ENCODE measurements around the gene GLO1. TPM values are rescaled to one million over a fixed set of nuclear protein-coding genes. Genes with fewer than 3 reads are reported as not detected.

The GLO1 gene
- polyA plus RNA-seq, 3 donors: 11.4 to 68.6 (median 62.6) TPM

GRCh38 chr6:38715016-38715689 is 12.2 kb upstream of the GLO1 start, which contains the start of gene DNAH8:
DNAH8 (plus strand) TSS chr6:38715311; CDS start chr6:38722810, 7,499 bp downstream.
- Histone ChIP-seq H3K4me2 (replicated peaks; ENCODE audit: extremely low read depth, low read length, poor library complexity, severe bottlenecking) (peak within 1 kb of the TSS; percentile 41), H3K9ac (ENCODE audit: insufficient read depth, low read length, poor library complexity, severe bottlenecking) (no peak within 1 kb of the TSS), H3K4me3 (replicated peaks in 1 of 3; ENCODE audit: low read depth in 2 of 3, low read length in 3 of 3) (peak within 1 kb of the TSS in 2 of 3 experiments; percentile 12 to 47), H2AFZ (ENCODE audit: insufficient read depth, low read depth, low read length, poor library complexity, severe bottlenecking) (peak within 1 kb of the TSS; percentile 44), H3K36me3 (replicated peaks in 1 of 2; ENCODE audit: control insufficient read depth in 1 of 2, insufficient read depth in 2 of 2, low read length in 2 of 2) (no peaks in the 10 kb centered on the region), H3K9me3 (replicated peaks in 1 of 2; ENCODE audit: control insufficient read depth in 1 of 2, insufficient read depth in 1 of 2, low read length in 2 of 2) (peaks cover 0 to 4% of the 10 kb centered on the region in 2 donors), H3K27ac (ENCODE audit: low read depth in 1 of 2, low read length in 2 of 2) (no peak within 1 kb of the TSS), H3K4me1 (ENCODE audit: control insufficient read depth in 1 of 2, insufficient read depth in 2 of 2, low read length in 2 of 2) (peaks cover 7 to 12% of the 10 kb centered on the region in 2 donors), H4K20me1 (ENCODE audit: insufficient read depth, low read length) (no peaks in the 10 kb centered on the region), H3K79me2 (ENCODE audit: insufficient read depth, low read length) (no peaks in the 10 kb centered on the region), H3K27me3 (ENCODE audit: control insufficient read depth in 2 of 2, insufficient read depth in 2 of 2, low read length in 2 of 2) (peaks cover 44 to 56% of the 10 kb centered on the region in 2 donors)
- peak in 1 of 3 donors; percentile 29 for DNase-seq
- 1% methylated on average over 40 of the region's 44 CpGs for WGBS (ENCODE audit: insufficient coverage)
- Mint-ChIP-seq H3K27ac (no peak within 1 kb of the TSS), H3K27me3 (ENCODE audit: low read depth in 3 of 3) (peaks cover 37 to 48% (median 46%) of the 10 kb centered on the region in 3 donors), H3K36me3 (peaks cover 0 to 8% of the 10 kb centered on the region in 2 donors), H3K9me3 (peaks cover 0 to 6% (median 1%) of the 10 kb centered on the region in 7 donors), H3K4me1 (peaks cover 21% of the 10 kb centered on the region), H3K4me3 (peak within 1 kb of the TSS; percentile 53 to 86)
- intact Hi-C loops (cut with micrococcal nuclease): no loop called here
- no peak for TF ChIP-seq CTCF (IDR thresholded peaks at IDR 0.05)

GRCh38 chr6:38714239-38715015 is 11.5 kb upstream of the GLO1 start:
- Mint-ChIP-seq H3K36me3 (peaks cover 0 to 8% of the 10 kb centered on the region in 2 donors), H3K9me3 (peaks cover 0 to 10% (median 2%) of the 10 kb centered on the region in 7 donors), H3K4me1 (peaks cover 21% of the 10 kb centered on the region), H3K27me3 (ENCODE audit: low read depth in 3 of 3) (peaks cover 38 to 50% (median 46%) of the 10 kb centered on the region in 3 donors), H3K4me3 (peak overlapping the region; percentile 53 to 86), H3K27ac (no peak overlapping the region)
- intact Hi-C loops (cut with micrococcal nuclease): no loop called here
- Histone ChIP-seq H3K4me2 (replicated peaks; ENCODE audit: extremely low read depth, low read length, poor library complexity, severe bottlenecking) (peak overlapping the region; percentile 41), H3K79me2 (ENCODE audit: insufficient read depth, low read length) (no peaks in the 10 kb centered on the region), H3K9me3 (replicated peaks in 1 of 2; ENCODE audit: control insufficient read depth in 1 of 2, insufficient read depth in 1 of 2, low read length in 2 of 2) (peaks cover 0 to 8% of the 10 kb centered on the region in 2 donors), H3K27ac (ENCODE audit: low read depth in 1 of 2, low read length in 2 of 2) (no peak overlapping the region), H2AFZ (ENCODE audit: insufficient read depth, low read depth, low read length, poor library complexity, severe bottlenecking) (peak overlapping the region; percentile 44), H3K4me3 (replicated peaks in 1 of 3; ENCODE audit: low read depth in 2 of 3, low read length in 3 of 3) (peak overlapping the region in 2 of 3 experiments; percentile 12 to 47), H3K36me3 (replicated peaks in 1 of 2; ENCODE audit: control insufficient read depth in 1 of 2, insufficient read depth in 2 of 2, low read length in 2 of 2) (no peaks in the 10 kb centered on the region), H3K4me1 (ENCODE audit: control insufficient read depth in 1 of 2, insufficient read depth in 2 of 2, low read length in 2 of 2) (peaks cover 7 to 12% of the 10 kb centered on the region in 2 donors), H3K9ac (ENCODE audit: insufficient read depth, low read length, poor library complexity, severe bottlenecking) (no peak overlapping the region), H3K27me3 (ENCODE audit: control insufficient read depth in 2 of 2, insufficient read depth in 2 of 2, low read length in 2 of 2) (peaks cover 41 to 51% of the 10 kb centered on the region in 2 donors), H4K20me1 (ENCODE audit: insufficient read depth, low read length) (no peaks in the 10 kb centered on the region)
- no CpG with 5 or more reads among the region's 4 CpGs for WGBS (ENCODE audit: insufficient coverage)
- no peak for TF ChIP-seq CTCF (IDR thresholded peaks at IDR 0.05)
- peak; percentile 18 to 67 (median 32) for DNase-seq

All from CD14-positive monocyte (primary cell).